Tracheal epithelial cell (primary cell): Measurements from ENCODE around the gene TMEM178A. TPM values are rescaled to one million over a fixed set of nuclear protein-coding genes. Genes with fewer than 3 reads are reported as not detected.

Experiments used
- total RNA-seq: library from RNA; depleted of rRNA; stranded (reverse); fragments of >200 nt; gene quantifications from 2 replicates; pipeline ENCODE4 v1.2.1, GENCODE V29; 2014

TMEM178A gene
- total RNA-seq: 0.43 TPM in 1 of 2 replicates, not detected in the other

DNA sequence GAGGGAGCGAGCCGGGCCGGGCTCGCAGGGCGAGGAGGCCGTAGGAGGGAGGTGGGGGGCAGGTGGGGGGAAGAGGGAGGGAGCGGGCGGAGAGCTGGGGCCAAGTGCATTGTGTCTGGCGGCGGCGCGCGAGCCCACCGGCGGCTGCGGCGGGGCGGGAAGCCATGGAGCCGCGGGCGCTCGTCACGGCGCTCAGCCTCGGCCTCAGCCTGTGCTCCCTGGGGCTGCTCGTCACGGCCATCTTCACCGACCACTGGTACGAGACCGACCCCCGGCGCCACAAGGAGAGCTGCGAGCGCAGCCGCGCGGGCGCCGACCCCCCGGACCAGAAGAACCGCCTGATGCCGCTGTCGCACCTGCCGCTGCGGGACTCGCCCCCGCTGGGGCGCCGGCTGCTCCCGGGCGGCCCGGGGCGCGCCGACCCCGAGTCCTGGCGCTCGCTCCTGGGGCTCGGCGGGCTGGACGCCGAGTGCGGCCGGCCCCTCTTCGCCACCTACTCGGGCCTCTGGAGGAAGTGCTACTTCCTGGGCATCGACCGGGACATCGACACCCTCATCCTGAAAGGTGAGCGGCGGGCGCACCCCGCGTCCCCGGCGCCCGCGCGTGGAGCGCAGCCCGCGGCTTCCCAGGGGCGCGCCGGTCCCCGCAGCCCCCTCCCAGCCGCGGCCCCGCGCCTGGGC lies at the start of gene TMEM178A:
Gene TMEM178A, plus strand, starts transcription at position 107 of the 680 bp plus-strand sequence. Its CDS starts 58 bp downstream, at position 165.

Other genes starting within 250 kb of the TMEM178A start
- gene MAP4K3, start 228.6 kb upstream of the TMEM178A start, total RNA-seq: 18.3 and 28.7 TPM in 2 replicates
- gene THUMPD2, start 113.3 kb downstream of the TMEM178A start, total RNA-seq: 8.4 and 10.4 TPM in 2 replicates